Prostate gland (tissue), 2 donors: Measurements from ENCODE around the gene ZW10. TPM values are rescaled to one million over a fixed set of nuclear protein-coding genes. Genes with fewer than 3 reads are reported as not detected.

ENCODE experiments used
- DNase-seq: peaks from one replicate; pipeline ENCODE4 v3.0.0-alpha.2; 2019; ENCODE audit warnings: low spot score
- H3K27ac ChIP-seq, 2 donors: fragments of 200-600 bp; sonication (generic); 2 replicates each; pipeline ENCODE4 v1.5.1; 2017 to 2019
- H3K27me3 ChIP-seq: fragments of 200-600 bp; sonication (generic); replicated peaks from 2 replicates; pipeline ENCODE4 v1.5.1; 2019; ENCODE audit not compliant: insufficient read depth
- H3K36me3 ChIP-seq, 2 donors: fragments of 200-600 bp; sonication (generic); 1 replicate in 1 of 2; 2 replicates in 1 of 2; pipeline versions ENCODE4 v1.5.1 to v1.8.1; 2017 to 2019
- H3K4me1 ChIP-seq: fragments of 200-600 bp; sonication (generic); replicated peaks from 2 replicates; pipeline ENCODE4 v1.5.1; 2019
- H3K4me3 ChIP-seq, 2 donors: fragments of 200-600 bp; sonication (generic); 2 replicates each; pipeline ENCODE4 v1.5.1; 2017 to 2019
- H3K9me3 ChIP-seq: fragments of 200-600 bp; sonication (generic); 2 replicates; pipeline ENCODE4 v1.5.1; 2017
- CTCF ChIP-seq, 4 experiments: fragments of 200-600 bp in 2 of 4; fragments of 450-650 bp in 2 of 4; sonication (generic) in 2 of 4; IDR thresholded peaks; 1 replicate in 3 of 4; 2 replicates in 1 of 4; pipeline ENCODE4 v1.5.1; 2016 to 2019; ENCODE audit warnings: antibody characterized with exemption in 4 of 4, mild to moderate bottlenecking in 2 of 4, moderate library complexity in 2 of 4
- POLR2A ChIP-seq: fragments of 450-650 bp; IDR thresholded peaks from one replicate; pipeline ENCODE4 v1.6.1; 2016; ENCODE audit warnings: antibody characterized with exemption, mild to moderate bottlenecking
- POLR2AphosphoS5 ChIP-seq: sonication (generic); formaldehyde crosslinking; IDR thresholded peaks from one replicate; pipeline ENCODE4 v1.6.1; 2017; ENCODE audit warnings: antibody characterized with exemption
- whole genome bisulfite sequencing: methylation state at CpG from one replicate; pipeline ENCODE4 v1.1.5; 2018; 5-methylcytosine and 5-hydroxymethylcytosine counted together
- intact Hi-C: fragments of 100-400 bp; cut with DNase I; formaldehyde crosslinking; loops from one replicate; pipeline ENCODE4 v1.14.2; 2022
- total RNA-seq, 2 donors: library from RNA; depleted of rRNA; stranded (reverse); fragments of >200 nt; gene quantifications; one replicate each; pipeline ENCODE4 v1.1.0, GENCODE V29; 2016

Gene ZW10
- total RNA-seq, 2 donors from 2014 or later, result 10.2 to 11.6 TPM

GRCh38 chr11:113732092-113732491 lies 41.4 kb downstream of the ZW10 start:
- Histone ChIP-seq H3K27ac (no peak overlapping the region), H3K4me1 (no peaks in the 10 kb centered on the region), H3K27me3 (no peaks in the 10 kb centered on the region), H3K9me3 (no peaks in the 10 kb centered on the region), H3K36me3 (peaks cover 0 to 2% of the 10 kb centered on the region in 2 donors), H3K4me3 (no peak overlapping the region)
- no peak for DNase-seq
- intact Hi-C loops, result loop anchor here (5.0 kb wide), 1 partner anchor 200 kb away; no protein-coding TSS in a partner anchor
- WGBS, result 62% methylated on average over 5 of the region's 5 CpGs
- TF ChIP-seq POLR2AphosphoS5, result no peak
- TF ChIP-seq POLR2A, result no peak
- TF ChIP-seq CTCF (IDR thresholded peaks at IDR 0.05), result no peak

GRCh38 chr11:113730887-113731726 lies 42.4 kb downstream of the ZW10 start:
- Histone ChIP-seq H3K36me3 (no peaks in the 10 kb centered on the region), H3K4me1 (no peaks in the 10 kb centered on the region), H3K27ac (no peak overlapping the region), H3K4me3 (no peak overlapping the region), H3K27me3 (no peaks in the 10 kb centered on the region), H3K9me3 (no peaks in the 10 kb centered on the region)
- intact Hi-C loops, result loop anchor here (2.0 to 5.0 kb wide), 2 partner anchors 199 to 426 kb away; no protein-coding TSS in a partner anchor
- WGBS, result 30% methylated on average over 4 of the region's 4 CpGs
- no peak for TF ChIP-seq POLR2AphosphoS5
- peak; percentile 12 to 68 (median 56) for TF ChIP-seq CTCF (IDR thresholded peaks at IDR 0.05)
- TF ChIP-seq POLR2A, result no peak
- DNase-seq, result peak; percentile 45

- H3K36me3 ChIP-seq, result no peaks in the 10 kb centered on the region
- 73% methylated on average over 5 of the region's 5 CpGs for WGBS
These were observed 44.0 kb downstream of the ZW10 start for GRCh38 chr11:113729456-113729855.

GRCh38 chr11:113728814-113729213 lies 44.7 kb downstream of the ZW10 start:
- Histone ChIP-seq H3K4me3 (no peak overlapping the region), H3K4me1 (no peaks in the 10 kb centered on the region), H3K36me3 (no peaks in the 10 kb centered on the region), H3K27ac (no peak overlapping the region), H3K27me3 (no peaks in the 10 kb centered on the region), H3K9me3 (no peaks in the 10 kb centered on the region)
- TF ChIP-seq POLR2A, result no peak
- TF ChIP-seq POLR2AphosphoS5, result no peak
- TF ChIP-seq CTCF (IDR thresholded peaks at IDR 0.05), result no peak
- intact Hi-C loops, result no loop called here
- 95% methylated on average over 3 of the region's 3 CpGs for WGBS
- no peak for DNase-seq

More at GRCh38 chr11:113729456-113729855, 44.0 kb downstream of the ZW10 start:
- Histone ChIP-seq H3K4me3 (no peak overlapping the region), H3K27me3 (no peaks in the 10 kb centered on the region), H3K27ac (no peak overlapping the region), H3K9me3 (no peaks in the 10 kb centered on the region), H3K4me1 (no peaks in the 10 kb centered on the region)
- no peak for TF ChIP-seq POLR2AphosphoS5
- intact Hi-C loops, result no loop called here
- no peak for DNase-seq

- Histone ChIP-seq H3K4me3 (no peak overlapping the region), H3K27ac (no peak overlapping the region), H3K4me1 (no peaks in the 10 kb centered on the region), H3K9me3 (no peaks in the 10 kb centered on the region), H3K27me3 (no peaks in the 10 kb centered on the region), H3K36me3 (no peaks in the 10 kb centered on the region)
- no peak for TF ChIP-seq POLR2A
- no peak for TF ChIP-seq CTCF (IDR thresholded peaks at IDR 0.05)
- TF ChIP-seq POLR2AphosphoS5, result no peak
- WGBS, result 77% methylated on average over 3 of the region's 3 CpGs
- intact Hi-C loops, result no loop called here
- DNase-seq, result no peak
These were observed 47.6 kb downstream of the ZW10 start for GRCh38 chr11:113725913-113726312.
